Heart right ventricle (tissue), 16 donors: ENCODE results near the gene ERN1. TPM values are rescaled to one million over a fixed set of nuclear protein-coding genes. Genes with fewer than 3 reads are reported as not detected.

ENCODE experiments used
- ATAC-seq, 8 donors: fragments of 200-7000 bp; cut with Tn5 transposase; one replicate each; pipeline ENCODE4 v1.9.1; 2020; ENCODE audit warnings: mild to moderate bottlenecking in 8 of 8, moderate library complexity in 8 of 8, moderate number of reproducible peaks in 1 of 8
- DNase-seq, 2 donors: peaks; one replicate each; pipeline ENCODE4 v3.0.0-alpha.2; 2020
- H3K27ac ChIP-seq, 10 donors: fragments of 200-600 bp; sonication (generic) in 2 of 10; one replicate each; pipeline versions ENCODE4 v1.5.0 to v1.8.0; 2020 to 2022; ENCODE audit warnings: mild to moderate bottlenecking in 3 of 10
- H3K27me3 ChIP-seq, 7 donors: fragments of 200-600 bp; one replicate each; pipeline ENCODE4 v1.8.0; 2021 to 2022; ENCODE audit warnings: mild to moderate bottlenecking in 2 of 7
- H3K36me3 ChIP-seq, 9 donors: fragments of 200-600 bp; sonication (generic) in 1 of 9; one replicate each; pipeline versions ENCODE4 v1.5.0 to v1.8.0; 2020 to 2022; ENCODE audit warnings: mild to moderate bottlenecking in 2 of 9
- H3K4me1 ChIP-seq, 9 donors: fragments of 200-600 bp; sonication (generic) in 1 of 9; one replicate each; pipeline versions ENCODE4 v1.5.0 to v1.8.0; 2020 to 2022; ENCODE audit warnings: mild to moderate bottlenecking in 4 of 9
- H3K4me3 ChIP-seq, 10 donors: fragments of 200-600 bp; sonication (generic) in 2 of 10; one replicate each; pipeline versions ENCODE4 v1.5.0 to v1.8.0; 2020 to 2022; ENCODE audit warnings: mild to moderate bottlenecking in 7 of 10, moderate library complexity in 2 of 10
- H3K9me3 ChIP-seq, 11 donors: fragments of 200-600 bp in 10 of 11; sonication (generic) in 2 of 11; one replicate each; pipeline versions ENCODE4 v1.5.0 to v1.8.0; 2013 to 2022; ENCODE audit warnings: mild to moderate bottlenecking in 2 of 11, control low read depth in 1 of 11, moderate library complexity in 1 of 11
- WGBS, 2 donors: extraction: QIAGEN DNeasy Blood & Tissue Kit; methylation state at CpG; one replicate each; pipeline ENCODE4 v1.1.7; 2013; ENCODE audit warnings: inconsistent platforms in 1 of 2; 5-methylcytosine and 5-hydroxymethylcytosine counted together
- intact Hi-C, 10 donors: fragments of 100-400 bp; cut with DNase I; formaldehyde crosslinking; loops; one replicate each; pipeline versions ENCODE4 v1.11.1 to v1.14.2; 2022
- polyA plus RNA-seq, 2 donors: library from polyadenylated mRNA; stranded (reverse); fragments of 200-250 nt; gene quantifications; one replicate each; pipeline ENCODE4 v1.2.3, GENCODE V29; 2013
- total RNA-seq, 10 donors: library from RNA; stranded (reverse); fragmentation: NEBNext Ultra II Directional in 3 of 10; extraction: Animal tissue kit (Norgen Biotek cat#: 25700) in 3 of 10; gene quantifications; one replicate each; pipeline versions ENCODE4 v1.2.1 to v1.2.4, GENCODE V29; 2021 to 2023
- TF ChIP-seq, protein P1 (sequence below), 9 donors: fragments of 200-600 bp; sonication (generic) in 2 of 9; IDR thresholded peaks; one replicate each; pipeline versions ENCODE4 v1.5.0 to v1.8.0; 2021 to 2022; ENCODE audit warnings: antibody characterized with exemption in 9 of 9, mild to moderate bottlenecking in 5 of 9, moderate library complexity in 1 of 9
- donor health status: Arrhythmogenic right ventricular cardiomyopathy.
- donor health status: ischemic (EF 13 %, LVEDD 7.1; RV severe dilation, severe dysfunction).
- donor health status: healthy with polysubstance abuse.
- donor health status: DM: no; HTN: yes; CAD: no.
- donor health status: DM: no; HTN: no; CAD: no.
- donor health status: ischemic (EF 25% LVEDD 6.9; RV normal size, moderate dysfunction).
- donor health status: ischemic (EF 25% LVEDD 5.7; RV mildly dilated, moderate dysfunction).
- donor health status: healthy.
- donor health status: DM: yes; HTN: yes; CAD: no.
- donor health status: Ischemic cardiomyopathy.
- donor health status: ischemic (EF 35%, LVEDD 5.7; RV mildly dilated, moderate dysfunction).
- donor health status: nonischemic (EF 11% LVEDD 7.7; RV severe dilation, severe dysfunction).
- donor health status: DM: yes; HTN: yes; CAD: no.
- donor health status: PGD.
- donor health status: ischemic (EF 29% LVEDD 5.4; RV normal size, mild dysfunction).
- donor health status: nonischemic (EF 23%, LVEDD 6.1; RV moderate dilation, normal function).

ERN1 gene
- total and polyA plus RNA-seq, 12 donors, result 2.2 to 16.6 (median 7.1) TPM

DNA sequence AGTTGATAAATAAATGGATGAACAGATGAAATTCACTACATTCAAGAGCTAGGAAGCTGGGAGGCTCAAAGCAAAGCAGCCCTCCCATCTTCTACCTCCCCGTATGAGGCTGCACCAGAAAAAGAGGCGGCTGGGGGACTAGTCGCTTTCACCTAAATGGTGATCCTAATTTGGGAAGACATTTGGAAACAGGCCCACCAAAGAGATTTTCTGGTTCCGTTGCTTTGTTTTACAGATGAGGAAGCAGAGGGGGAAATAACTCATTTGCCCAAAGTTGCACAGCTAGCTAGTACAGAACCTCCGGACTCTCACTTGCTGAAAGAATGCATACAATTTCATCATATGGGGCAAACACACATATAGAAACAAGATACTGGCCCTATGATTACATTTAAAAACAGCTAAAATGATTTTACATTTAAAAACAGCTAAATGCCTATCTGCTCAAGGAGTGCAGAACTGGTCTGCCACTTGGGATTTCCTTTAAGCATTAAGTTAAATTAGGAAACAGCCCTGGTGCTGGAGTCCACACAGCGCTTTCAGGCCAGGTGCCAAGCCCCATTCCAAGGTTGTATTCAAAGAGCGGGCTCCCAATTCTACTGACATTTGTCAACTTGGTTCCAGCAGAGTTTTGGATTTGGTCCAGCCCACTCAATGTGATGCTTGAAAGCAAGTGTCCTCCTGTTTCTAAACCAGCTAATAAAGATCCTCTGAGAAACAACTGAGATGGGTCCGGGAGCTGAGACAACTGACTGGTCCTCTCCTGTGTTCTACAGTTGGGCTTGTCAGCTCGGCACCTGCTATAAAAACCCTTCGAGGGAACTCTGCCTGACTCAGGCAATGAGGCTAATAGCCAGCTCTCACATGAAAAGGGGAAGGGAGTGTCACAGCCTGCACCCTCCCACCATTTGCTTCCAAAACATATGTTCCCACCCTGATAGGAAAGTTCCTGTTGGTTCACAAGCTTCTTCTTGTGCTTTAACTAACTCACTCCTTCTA is 11.7 kb downstream of the ERN1 start:
- H3K27me3 ChIP-seq, result no peaks in the 10 kb centered on the region
- H3K4me3 ChIP-seq, result no peak overlapping the region
- H3K27ac ChIP-seq, result peak overlapping the region in 7 of 10 donors; percentile 2 to 61 (median 28)
- ATAC-seq (peak; percentile 44 to 86 (median 72)), DNase-seq (peak; percentile 44 to 48)
- peaks cover 5 to 68% (median 27%) of the 10 kb centered on the region in 9 donors for H3K4me1 ChIP-seq
- WGBS, 2 donors, result 29 to 36% methylated on average over 10 of the region's 10 CpGs
- intact Hi-C loops, result loop anchor here in 1 of 10 donors (10.0 kb wide), 1 partner anchor 53 kb away; no protein-coding TSS in a partner anchor
- TF ChIP-seq, protein P1, sequence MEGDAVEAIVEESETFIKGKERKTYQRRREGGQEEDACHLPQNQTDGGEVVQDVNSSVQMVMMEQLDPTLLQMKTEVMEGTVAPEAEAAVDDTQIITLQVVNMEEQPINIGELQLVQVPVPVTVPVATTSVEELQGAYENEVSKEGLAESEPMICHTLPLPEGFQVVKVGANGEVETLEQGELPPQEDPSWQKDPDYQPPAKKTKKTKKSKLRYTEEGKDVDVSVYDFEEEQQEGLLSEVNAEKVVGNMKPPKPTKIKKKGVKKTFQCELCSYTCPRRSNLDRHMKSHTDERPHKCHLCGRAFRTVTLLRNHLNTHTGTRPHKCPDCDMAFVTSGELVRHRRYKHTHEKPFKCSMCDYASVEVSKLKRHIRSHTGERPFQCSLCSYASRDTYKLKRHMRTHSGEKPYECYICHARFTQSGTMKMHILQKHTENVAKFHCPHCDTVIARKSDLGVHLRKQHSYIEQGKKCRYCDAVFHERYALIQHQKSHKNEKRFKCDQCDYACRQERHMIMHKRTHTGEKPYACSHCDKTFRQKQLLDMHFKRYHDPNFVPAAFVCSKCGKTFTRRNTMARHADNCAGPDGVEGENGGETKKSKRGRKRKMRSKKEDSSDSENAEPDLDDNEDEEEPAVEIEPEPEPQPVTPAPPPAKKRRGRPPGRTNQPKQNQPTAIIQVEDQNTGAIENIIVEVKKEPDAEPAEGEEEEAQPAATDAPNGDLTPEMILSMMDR (IDR thresholded peaks at IDR 0.05), result no peak
- no peaks in the 10 kb centered on the region for H3K9me3 ChIP-seq
- H3K36me3 ChIP-seq, result peaks cover 0 to 8% (median 0%) of the 10 kb centered on the region in 9 donors

DNA sequence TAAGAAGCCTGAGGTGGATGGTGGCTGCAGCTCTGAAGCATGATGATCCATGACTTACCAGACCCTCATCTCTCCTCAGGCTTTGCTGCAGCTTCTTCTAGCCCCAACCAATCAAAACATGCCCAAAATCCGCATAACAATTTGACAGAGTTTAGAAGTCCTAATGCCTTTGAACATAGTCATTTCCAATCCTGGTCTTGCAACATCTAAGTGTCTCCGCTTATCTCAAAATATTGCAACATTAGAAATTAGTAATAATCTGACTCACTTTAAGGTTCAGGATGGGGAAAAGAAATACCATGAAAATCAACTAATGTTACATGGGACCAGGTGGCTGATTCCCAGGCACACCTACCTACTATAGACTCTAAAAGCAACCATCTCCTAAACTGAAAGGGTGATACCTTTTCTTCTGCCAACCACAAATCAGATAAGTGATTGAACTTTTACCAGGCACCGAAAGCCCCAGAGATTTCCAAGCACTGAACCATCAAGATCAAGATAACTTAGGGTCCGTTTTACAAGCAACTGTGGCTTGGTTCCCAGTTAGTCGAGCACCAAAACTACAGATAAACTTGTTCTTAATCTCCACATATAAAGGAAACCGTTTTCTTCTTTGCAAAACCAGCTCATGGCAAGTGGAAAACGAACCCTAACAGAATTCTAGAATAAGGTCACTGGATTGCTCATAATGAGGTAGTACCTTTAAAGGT is 14.0 kb downstream of the ERN1 start:
- peak in 2 of 8 donors; percentile 36 to 61 for ATAC-seq
- TF ChIP-seq, protein P1 (IDR thresholded peaks at IDR 0.05), result no peak

DNA sequence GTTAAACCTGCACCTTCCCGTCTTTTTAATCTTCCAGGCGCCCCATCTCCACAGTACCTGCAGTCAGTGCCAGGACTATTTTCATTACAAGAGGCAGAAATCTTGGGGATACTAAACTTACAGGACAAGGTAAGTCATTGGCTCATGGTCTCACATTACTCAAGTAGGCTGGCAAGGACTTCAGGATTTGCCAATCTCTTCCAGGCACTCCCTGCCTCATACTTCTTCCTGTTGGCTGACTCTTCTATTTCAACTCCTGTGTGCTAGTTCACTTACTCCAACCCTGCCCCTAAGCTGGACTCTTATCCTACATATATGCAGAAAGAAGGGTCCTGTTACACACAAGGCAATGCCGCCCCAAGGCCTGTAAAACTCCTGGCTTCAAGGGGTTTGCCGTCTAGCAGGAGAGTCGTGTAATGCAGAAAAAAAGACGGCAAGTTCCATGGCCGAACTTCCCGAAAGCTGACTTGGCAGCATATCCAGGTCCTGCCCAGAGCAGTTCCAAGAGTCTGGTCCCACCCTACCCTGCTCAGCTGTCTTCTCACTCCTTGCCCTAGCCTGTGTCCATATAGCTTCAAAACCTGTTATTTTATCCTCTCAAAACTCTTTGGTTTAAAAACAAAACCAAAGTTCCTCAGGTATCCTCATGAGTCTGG is 14.8 kb downstream of the ERN1 start:
- 83 to 87% methylated on average over 8 of the region's 8 CpGs for WGBS, 2 donors
- peak in 2 of 8 donors; percentile 34 to 50 for ATAC-seq
- no peaks in the 10 kb centered on the region for H3K36me3 ChIP-seq
- TF ChIP-seq, protein P1 (IDR thresholded peaks at IDR 0.05), result no peak
- H3K4me3 ChIP-seq, result no peak overlapping the region
- DNase-seq, result no peak
- H3K27me3 ChIP-seq, result no peaks in the 10 kb centered on the region
- peaks cover 5 to 60% (median 20%) of the 10 kb centered on the region in 9 donors for H3K4me1 ChIP-seq
- intact Hi-C loops, result loop anchor here in 1 of 10 donors (10.0 kb wide), 1 partner anchor 50 kb away; no protein-coding TSS in a partner anchor
- H3K9me3 ChIP-seq, result no peaks in the 10 kb centered on the region
- no peak overlapping the region for H3K27ac ChIP-seq

More for the DNA sequence above, 14.0 kb downstream of the ERN1 start:
- 78 to 80% methylated on average over 7 of the region's 7 CpGs for WGBS, 2 donors
- Histone ChIP-seq H3K4me1 (peaks cover 5 to 68% (median 24%) of the 10 kb centered on the region in 9 donors), H3K4me3 (no peak overlapping the region), H3K36me3 (no peaks in the 10 kb centered on the region), H3K27me3 (no peaks in the 10 kb centered on the region), H3K9me3 (no peaks in the 10 kb centered on the region), H3K27ac (no peak overlapping the region)
- intact Hi-C loops, result loop anchor here in 1 of 10 donors (10.0 kb wide), 1 partner anchor 51 kb away; no protein-coding TSS in a partner anchor
- DNase-seq, result no peak
